ENCODE measurements around the gene SYNCRIP. TPM values are rescaled to one million over a fixed set of nuclear protein-coding genes. Genes with fewer than 3 reads are reported as not detected.

SYNCRIP gene
- total RNA-seq, 1 donor from 2014 or later = 136 TPM

GRCh38 chr6:85620308-85620707 lies 22.4 kb downstream of the SYNCRIP start:
- peak overlapping the region; percentile 17 for H3K27ac Mint-ChIP-seq (ENCODE audit: unreplicated experiment)
- no peak for TF ChIP-seq CTCF (IDR thresholded peaks at IDR 0.05; ENCODE audit: insufficient read depth, low read depth, low read length)
- TF ChIP-seq EZH2 (IDR thresholded peaks at IDR 0.05; ENCODE audit: insufficient read depth, low read length) = no peak
- DNase-seq (ENCODE audit: low read depth) (peak; percentile 6), FAIRE-seq (no peak)
- H3K36me3 Mint-ChIP-seq (ENCODE audit: low read depth, unreplicated experiment) = peaks cover 24% of the 10 kb centered on the region
- no peaks in the 10 kb centered on the region for H3K27me3 Mint-ChIP-seq (ENCODE audit: low read depth, unreplicated experiment)
- Histone ChIP-seq H3K4me1 (ENCODE audit: insufficient read depth, low read length) (peaks cover 6% of the 10 kb centered on the region), H3K9ac (ENCODE audit: low read length) (no peak overlapping the region), H3K9me3 (ENCODE audit: insufficient read depth, low read depth, low read length) (no peaks in the 10 kb centered on the region), H3K36me3 (ENCODE audit: insufficient read depth, low read length) (peaks cover 67% of the 10 kb centered on the region), H3K4me3 (ENCODE audit: insufficient read depth, low read depth, low read length) (no peak overlapping the region), H3K4me2 (ENCODE audit: low read length) (no peak overlapping the region), H3K27me3 (ENCODE audit: insufficient read depth, low read length) (no peaks in the 10 kb centered on the region), H3K27ac (ENCODE audit: low read depth, low read length) (no peak overlapping the region), H3K79me2 (ENCODE audit: insufficient read depth, low read length) (peaks cover 100% of the 10 kb centered on the region), H4K20me1 (ENCODE audit: insufficient read depth, low read length) (peaks cover 90% of the 10 kb centered on the region), H2AFZ (ENCODE audit: low read depth, low read length) (no peak overlapping the region)
- no peaks in the 10 kb centered on the region for H3K9me3 Mint-ChIP-seq (ENCODE audit: unreplicated experiment)
- H3K4me1 Mint-ChIP-seq (ENCODE audit: low read depth, unreplicated experiment) = peaks cover 24% of the 10 kb centered on the region
- H3K4me3 Mint-ChIP-seq (ENCODE audit: unreplicated experiment) = no peak overlapping the region

DNA sequence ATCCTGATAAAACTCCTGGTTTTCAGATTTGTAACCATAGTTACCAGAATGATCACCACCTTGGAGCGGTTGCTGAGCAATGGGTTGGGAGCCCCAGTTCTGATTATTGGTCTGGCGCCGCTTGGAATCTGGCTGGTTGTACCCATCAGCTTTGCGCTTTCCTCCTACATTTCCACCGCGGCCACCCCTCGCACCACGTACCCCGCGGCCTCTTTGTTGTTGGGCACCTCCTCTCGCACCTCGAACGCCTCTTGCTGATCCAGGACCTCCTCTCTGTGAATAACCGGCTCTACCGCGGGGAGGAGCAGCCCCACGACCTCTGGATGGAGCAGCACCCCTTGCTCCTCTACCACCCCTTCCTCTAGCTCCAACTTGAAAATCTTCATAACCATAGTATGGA lies 27.9 kb downstream of the SYNCRIP start:
- FAIRE-seq = no peak
- Mint-ChIP-seq H3K36me3 (ENCODE audit: low read depth, unreplicated experiment) (peaks cover 21% of the 10 kb centered on the region), H3K4me1 (ENCODE audit: low read depth, unreplicated experiment) (peaks cover 14% of the 10 kb centered on the region), H3K4me3 (ENCODE audit: unreplicated experiment) (peak overlapping the region; percentile 74), H3K27ac (ENCODE audit: unreplicated experiment) (peak overlapping the region; percentile 87), H3K9me3 (ENCODE audit: unreplicated experiment) (no peaks in the 10 kb centered on the region), H3K27me3 (ENCODE audit: low read depth, unreplicated experiment) (no peaks in the 10 kb centered on the region)
- no peak for DNase-seq (ENCODE audit: low read depth)
- Histone ChIP-seq H3K36me3 (ENCODE audit: insufficient read depth, low read length) (peaks cover 79% of the 10 kb centered on the region), H2AFZ (ENCODE audit: low read depth, low read length) (no peak overlapping the region), H3K79me2 (ENCODE audit: insufficient read depth, low read length) (peaks cover 97% of the 10 kb centered on the region), H3K9me3 (ENCODE audit: insufficient read depth, low read depth, low read length) (no peaks in the 10 kb centered on the region), H3K4me3 (ENCODE audit: insufficient read depth, low read depth, low read length) (no peak overlapping the region), H3K4me1 (ENCODE audit: insufficient read depth, low read length) (no peaks in the 10 kb centered on the region), H4K20me1 (ENCODE audit: insufficient read depth, low read length) (peaks cover 75% of the 10 kb centered on the region), H3K9ac (ENCODE audit: low read length) (no peak overlapping the region), H3K4me2 (ENCODE audit: low read length) (no peak overlapping the region), H3K27me3 (ENCODE audit: insufficient read depth, low read length) (no peaks in the 10 kb centered on the region), H3K27ac (ENCODE audit: low read depth, low read length) (no peak overlapping the region)
- TF ChIP-seq EZH2 (IDR thresholded peaks at IDR 0.05; ENCODE audit: insufficient read depth, low read length) (no peak), CTCF (IDR thresholded peaks at IDR 0.05; ENCODE audit: insufficient read depth, low read depth, low read length) (no peak)

DNA sequence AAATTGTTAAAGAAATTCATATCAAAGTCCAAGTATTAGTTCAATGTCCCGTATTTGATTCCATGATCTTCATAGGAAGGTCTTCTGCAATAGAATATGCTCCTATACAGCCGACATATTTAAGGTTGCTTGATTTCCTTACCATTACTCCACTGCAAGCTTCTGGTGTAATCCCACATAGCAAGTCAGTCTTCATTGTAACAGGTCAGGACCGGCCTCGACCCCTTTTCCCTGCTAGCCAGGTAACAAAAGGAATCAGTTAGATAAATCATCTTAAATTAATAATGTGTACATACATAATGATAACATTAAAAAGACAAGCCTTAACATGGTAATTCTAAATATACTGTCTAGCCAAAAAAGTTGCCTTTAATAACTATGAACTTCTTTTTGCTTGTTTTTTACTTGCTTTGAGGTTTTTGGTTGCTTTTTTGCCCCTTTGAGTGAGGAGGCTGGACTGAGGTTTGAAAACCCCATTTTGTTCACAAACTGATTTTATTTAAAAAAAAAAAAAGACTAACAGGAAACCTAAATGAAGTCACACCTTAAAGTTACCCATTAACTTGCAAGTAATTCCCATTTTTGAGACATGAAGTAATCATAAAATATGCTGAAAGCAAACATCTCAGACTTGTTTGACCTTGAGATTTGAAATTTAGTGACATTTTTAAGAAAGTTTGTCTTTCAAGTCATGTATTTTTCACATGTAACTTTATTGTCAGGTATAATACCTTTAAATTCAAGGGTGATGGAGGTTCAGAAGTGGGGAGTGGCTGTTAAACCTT lies 29.8 kb downstream of the SYNCRIP start:
- no peaks in the 10 kb centered on the region for H3K27me3 Mint-ChIP-seq (ENCODE audit: low read depth, unreplicated experiment)
- Histone ChIP-seq H4K20me1 (ENCODE audit: insufficient read depth, low read length) (peaks cover 67% of the 10 kb centered on the region), H3K79me2 (ENCODE audit: insufficient read depth, low read length) (peaks cover 95% of the 10 kb centered on the region), H3K4me1 (ENCODE audit: insufficient read depth, low read length) (no peaks in the 10 kb centered on the region), H3K27ac (ENCODE audit: low read depth, low read length) (no peak overlapping the region), H3K9ac (ENCODE audit: low read length) (no peak overlapping the region), H3K4me3 (ENCODE audit: insufficient read depth, low read depth, low read length) (no peak overlapping the region), H3K27me3 (ENCODE audit: insufficient read depth, low read length) (no peaks in the 10 kb centered on the region), H2AFZ (ENCODE audit: low read depth, low read length) (no peak overlapping the region), H3K9me3 (ENCODE audit: insufficient read depth, low read depth, low read length) (no peaks in the 10 kb centered on the region), H3K36me3 (ENCODE audit: insufficient read depth, low read length) (peaks cover 81% of the 10 kb centered on the region), H3K4me2 (ENCODE audit: low read length) (no peak overlapping the region)
- TF ChIP-seq CTCF (IDR thresholded peaks at IDR 0.05; ENCODE audit: insufficient read depth, low read depth, low read length) (no peak), EZH2 (IDR thresholded peaks at IDR 0.05; ENCODE audit: insufficient read depth, low read length) (no peak)
- H3K36me3 Mint-ChIP-seq (ENCODE audit: low read depth, unreplicated experiment) = peaks cover 18% of the 10 kb centered on the region
- H3K27ac Mint-ChIP-seq (ENCODE audit: unreplicated experiment) = peak overlapping the region; percentile 9
- no peaks in the 10 kb centered on the region for H3K9me3 Mint-ChIP-seq (ENCODE audit: unreplicated experiment)
- DNase-seq (ENCODE audit: low read depth) = no peak
- peaks cover 7% of the 10 kb centered on the region for H3K4me1 Mint-ChIP-seq (ENCODE audit: low read depth, unreplicated experiment)
- no peak overlapping the region for H3K4me3 Mint-ChIP-seq (ENCODE audit: unreplicated experiment)
- FAIRE-seq = no peak
